ENCODE data around the gene C1QTNF8. TPM values are rescaled to one million over a fixed set of nuclear protein-coding genes. Genes with fewer than 3 reads are reported as not detected.

C1QTNF8 gene
- total and polyA plus RNA-seq, 4 donors, result not detected

DNA sequence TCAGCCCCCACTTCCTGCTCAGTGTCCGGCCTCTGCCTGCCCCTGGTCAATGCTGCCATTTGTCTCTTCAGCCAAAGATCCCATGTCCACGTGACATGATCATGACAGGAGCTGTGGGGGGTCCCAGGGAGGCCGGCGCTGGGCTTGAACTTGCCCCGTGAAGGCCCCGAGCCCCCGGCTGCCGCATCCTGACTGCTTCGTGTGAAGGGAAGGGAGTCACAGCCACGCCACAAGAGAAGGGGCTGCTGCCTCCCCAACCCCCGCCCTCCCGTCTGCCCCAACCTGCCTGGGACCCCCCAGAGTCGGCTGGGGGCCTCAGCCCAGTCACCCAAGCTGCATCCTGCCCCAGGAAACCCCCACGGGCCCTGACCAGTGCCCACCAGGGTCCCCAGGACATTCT is 37.8 kb downstream of the C1QTNF8 start:
- H3K9me3 ChIP-seq (ENCODE audit: control insufficient read depth in 4 of 4, low read length in 3 of 4), result no peaks in the 10 kb centered on the region
- DNase-seq (ENCODE audit: low spot score), result no peak
- no peak overlapping the region for H3K4me3 ChIP-seq (ENCODE audit: low read depth in 1 of 3, low read length in 3 of 3)
- WGBS, result 50% methylated on average over 14 of the region's 14 CpGs
- no peak overlapping the region for H3K9ac ChIP-seq (ENCODE audit: low read depth in 1 of 2, low read length in 2 of 2)
- H3K27ac ChIP-seq (ENCODE audit: low read depth in 1 of 2, low read length in 2 of 2), result no peak overlapping the region
- TF ChIP-seq JUND (IDR thresholded peaks at IDR 0.05), result no peak
- no peak for TF ChIP-seq SP1 (IDR thresholded peaks at IDR 0.05)
- TF ChIP-seq TAF1 (conservative IDR thresholded peaks at IDR 0.05), result no peak
- no peak for TF ChIP-seq YY1 (IDR thresholded peaks at IDR 0.05)
- TF ChIP-seq HNF4A (conservative IDR thresholded peaks at IDR 0.05), result no peak
- TF ChIP-seq, protein P1, sequence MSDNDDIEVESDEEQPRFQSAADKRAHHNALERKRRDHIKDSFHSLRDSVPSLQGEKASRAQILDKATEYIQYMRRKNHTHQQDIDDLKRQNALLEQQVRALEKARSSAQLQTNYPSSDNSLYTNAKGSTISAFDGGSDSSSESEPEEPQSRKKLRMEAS (IDR thresholded peaks at IDR 0.05), result no peak
- TF ChIP-seq, protein P2, sequence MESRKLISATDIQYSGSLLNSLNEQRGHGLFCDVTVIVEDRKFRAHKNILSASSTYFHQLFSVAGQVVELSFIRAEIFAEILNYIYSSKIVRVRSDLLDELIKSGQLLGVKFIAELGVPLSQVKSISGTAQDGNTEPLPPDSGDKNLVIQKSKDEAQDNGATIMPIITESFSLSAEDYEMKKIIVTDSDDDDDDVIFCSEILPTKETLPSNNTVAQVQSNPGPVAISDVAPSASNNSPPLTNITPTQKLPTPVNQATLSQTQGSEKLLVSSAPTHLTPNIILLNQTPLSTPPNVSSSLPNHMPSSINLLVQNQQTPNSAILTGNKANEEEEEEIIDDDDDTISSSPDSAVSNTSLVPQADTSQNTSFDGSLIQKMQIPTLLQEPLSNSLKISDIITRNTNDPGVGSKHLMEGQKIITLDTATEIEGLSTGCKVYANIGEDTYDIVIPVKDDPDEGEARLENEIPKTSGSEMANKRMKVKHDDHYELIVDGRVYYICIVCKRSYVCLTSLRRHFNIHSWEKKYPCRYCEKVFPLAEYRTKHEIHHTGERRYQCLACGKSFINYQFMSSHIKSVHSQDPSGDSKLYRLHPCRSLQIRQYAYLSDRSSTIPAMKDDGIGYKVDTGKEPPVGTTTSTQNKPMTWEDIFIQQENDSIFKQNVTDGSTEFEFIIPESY (IDR thresholded peaks at IDR 0.05), result no peak
- no peak for TF ChIP-seq FOXA2 (IDR thresholded peaks at IDR 0.05)
- no peak for TF ChIP-seq FOXA1 (IDR thresholded peaks at IDR 0.05)
- no peak for TF ChIP-seq EGR1 (IDR thresholded peaks at IDR 0.05; ENCODE audit: low read depth in 2 of 2)
- no peak for TF ChIP-seq RAD21 (IDR thresholded peaks at IDR 0.05)
- no peak for TF ChIP-seq HNF4G (IDR thresholded peaks at IDR 0.05)
- no peaks in the 10 kb centered on the region for H3K4me1 ChIP-seq (ENCODE audit: control insufficient read depth in 4 of 4, insufficient read depth in 4 of 4, low read length in 3 of 4)
- no peaks in the 10 kb centered on the region for H3K36me3 ChIP-seq (ENCODE audit: control insufficient read depth in 4 of 4, insufficient read depth in 3 of 4, low read depth in 1 of 4, low read length in 3 of 4)
- H3K27me3 ChIP-seq (ENCODE audit: control insufficient read depth in 4 of 4, insufficient read depth in 4 of 4, low read length in 3 of 4), result peaks cover 0 to 4% (median 1%) of the 10 kb centered on the region in 4 donors

DNA sequence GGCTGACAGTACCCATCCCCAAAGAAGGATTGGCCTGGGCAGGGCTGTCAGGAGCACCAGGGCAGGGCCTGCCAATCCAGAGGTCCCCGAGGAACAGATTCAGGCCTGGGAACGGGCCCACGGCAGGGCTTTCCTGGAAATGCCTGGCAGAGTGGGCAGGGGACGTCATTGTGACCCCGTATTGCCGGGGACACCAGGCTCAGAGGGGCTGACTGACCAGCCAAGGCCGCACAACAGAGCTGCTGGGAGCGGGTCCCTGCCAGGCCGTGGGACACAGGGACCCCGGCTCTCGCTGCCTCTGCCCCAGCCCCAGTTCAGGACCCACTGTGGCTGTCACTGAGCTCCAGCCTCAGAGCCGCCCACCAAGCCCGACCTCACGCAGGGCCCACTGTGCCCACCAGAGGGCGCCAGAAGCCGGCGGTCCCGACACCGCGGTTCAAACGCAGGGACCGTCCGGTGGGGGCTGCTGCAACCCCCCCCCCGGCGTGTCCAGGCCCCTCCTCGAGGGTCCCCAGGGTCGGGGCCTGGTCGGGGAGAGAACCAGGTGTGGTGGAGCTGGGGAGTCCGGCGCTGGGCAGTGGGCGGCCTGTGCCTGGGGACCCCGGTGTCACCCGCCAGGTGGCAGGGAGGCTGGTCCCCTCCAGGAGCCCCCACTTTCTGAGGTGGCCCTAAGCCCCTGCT is 38.7 kb downstream of the C1QTNF8 start:
- DNase-seq (ENCODE audit: low spot score), result peak; percentile 72
- WGBS, result 20% methylated on average over 33 of the region's 33 CpGs
- no peak overlapping the region for H3K4me3 ChIP-seq (ENCODE audit: low read depth in 1 of 3, low read length in 3 of 3)
- H3K27me3 ChIP-seq (ENCODE audit: control insufficient read depth in 4 of 4, insufficient read depth in 4 of 4, low read length in 3 of 4), result peaks cover 0 to 4% (median 1%) of the 10 kb centered on the region in 4 donors
- peak; percentile 80 to 81 for TF ChIP-seq RAD21 (IDR thresholded peaks at IDR 0.05)
- no peak for TF ChIP-seq SP1 (IDR thresholded peaks at IDR 0.05)
- TF ChIP-seq HNF4G (IDR thresholded peaks at IDR 0.05), result no peak
- no peak for TF ChIP-seq EGR1 (IDR thresholded peaks at IDR 0.05; ENCODE audit: low read depth in 2 of 2)
- no peak for TF ChIP-seq GABPA (IDR thresholded peaks at IDR 0.05 in 1 of 2, conservative IDR thresholded peaks at IDR 0.05 in 1 of 2)
- TF ChIP-seq JUND (IDR thresholded peaks at IDR 0.05), result no peak
- no peak for TF ChIP-seq FOXA1 (IDR thresholded peaks at IDR 0.05)
- TF ChIP-seq, protein P3, sequence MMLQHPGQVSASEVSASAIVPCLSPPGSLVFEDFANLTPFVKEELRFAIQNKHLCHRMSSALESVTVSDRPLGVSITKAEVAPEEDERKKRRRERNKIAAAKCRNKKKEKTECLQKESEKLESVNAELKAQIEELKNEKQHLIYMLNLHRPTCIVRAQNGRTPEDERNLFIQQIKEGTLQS (IDR thresholded peaks at IDR 0.05), result no peak
- TF ChIP-seq FOXA2 (IDR thresholded peaks at IDR 0.05), result no peak
- no peak for TF ChIP-seq HNF4A (conservative IDR thresholded peaks at IDR 0.05)
- TF ChIP-seq, protein P4, sequence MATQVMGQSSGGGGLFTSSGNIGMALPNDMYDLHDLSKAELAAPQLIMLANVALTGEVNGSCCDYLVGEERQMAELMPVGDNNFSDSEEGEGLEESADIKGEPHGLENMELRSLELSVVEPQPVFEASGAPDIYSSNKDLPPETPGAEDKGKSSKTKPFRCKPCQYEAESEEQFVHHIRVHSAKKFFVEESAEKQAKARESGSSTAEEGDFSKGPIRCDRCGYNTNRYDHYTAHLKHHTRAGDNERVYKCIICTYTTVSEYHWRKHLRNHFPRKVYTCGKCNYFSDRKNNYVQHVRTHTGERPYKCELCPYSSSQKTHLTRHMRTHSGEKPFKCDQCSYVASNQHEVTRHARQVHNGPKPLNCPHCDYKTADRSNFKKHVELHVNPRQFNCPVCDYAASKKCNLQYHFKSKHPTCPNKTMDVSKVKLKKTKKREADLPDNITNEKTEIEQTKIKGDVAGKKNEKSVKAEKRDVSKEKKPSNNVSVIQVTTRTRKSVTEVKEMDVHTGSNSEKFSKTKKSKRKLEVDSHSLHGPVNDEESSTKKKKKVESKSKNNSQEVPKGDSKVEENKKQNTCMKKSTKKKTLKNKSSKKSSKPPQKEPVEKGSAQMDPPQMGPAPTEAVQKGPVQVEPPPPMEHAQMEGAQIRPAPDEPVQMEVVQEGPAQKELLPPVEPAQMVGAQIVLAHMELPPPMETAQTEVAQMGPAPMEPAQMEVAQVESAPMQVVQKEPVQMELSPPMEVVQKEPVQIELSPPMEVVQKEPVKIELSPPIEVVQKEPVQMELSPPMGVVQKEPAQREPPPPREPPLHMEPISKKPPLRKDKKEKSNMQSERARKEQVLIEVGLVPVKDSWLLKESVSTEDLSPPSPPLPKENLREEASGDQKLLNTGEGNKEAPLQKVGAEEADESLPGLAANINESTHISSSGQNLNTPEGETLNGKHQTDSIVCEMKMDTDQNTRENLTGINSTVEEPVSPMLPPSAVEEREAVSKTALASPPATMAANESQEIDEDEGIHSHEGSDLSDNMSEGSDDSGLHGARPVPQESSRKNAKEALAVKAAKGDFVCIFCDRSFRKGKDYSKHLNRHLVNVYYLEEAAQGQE (IDR thresholded peaks at IDR 0.05), result no peak
- TF ChIP-seq, protein P1 (IDR thresholded peaks at IDR 0.05), result no peak
- no peak for TF ChIP-seq YY1 (IDR thresholded peaks at IDR 0.05)
- no peak for TF ChIP-seq TAF1 (conservative IDR thresholded peaks at IDR 0.05)
- TF ChIP-seq, protein P5, sequence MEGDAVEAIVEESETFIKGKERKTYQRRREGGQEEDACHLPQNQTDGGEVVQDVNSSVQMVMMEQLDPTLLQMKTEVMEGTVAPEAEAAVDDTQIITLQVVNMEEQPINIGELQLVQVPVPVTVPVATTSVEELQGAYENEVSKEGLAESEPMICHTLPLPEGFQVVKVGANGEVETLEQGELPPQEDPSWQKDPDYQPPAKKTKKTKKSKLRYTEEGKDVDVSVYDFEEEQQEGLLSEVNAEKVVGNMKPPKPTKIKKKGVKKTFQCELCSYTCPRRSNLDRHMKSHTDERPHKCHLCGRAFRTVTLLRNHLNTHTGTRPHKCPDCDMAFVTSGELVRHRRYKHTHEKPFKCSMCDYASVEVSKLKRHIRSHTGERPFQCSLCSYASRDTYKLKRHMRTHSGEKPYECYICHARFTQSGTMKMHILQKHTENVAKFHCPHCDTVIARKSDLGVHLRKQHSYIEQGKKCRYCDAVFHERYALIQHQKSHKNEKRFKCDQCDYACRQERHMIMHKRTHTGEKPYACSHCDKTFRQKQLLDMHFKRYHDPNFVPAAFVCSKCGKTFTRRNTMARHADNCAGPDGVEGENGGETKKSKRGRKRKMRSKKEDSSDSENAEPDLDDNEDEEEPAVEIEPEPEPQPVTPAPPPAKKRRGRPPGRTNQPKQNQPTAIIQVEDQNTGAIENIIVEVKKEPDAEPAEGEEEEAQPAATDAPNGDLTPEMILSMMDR (IDR thresholded peaks at IDR 0.05; ENCODE audit: low read depth, low read length, missing input control), result peak; percentile 80
- H3K27ac ChIP-seq (ENCODE audit: low read depth in 1 of 2, low read length in 2 of 2), result no peak overlapping the region
- no peaks in the 10 kb centered on the region for H3K36me3 ChIP-seq (ENCODE audit: control insufficient read depth in 4 of 4, insufficient read depth in 3 of 4, low read depth in 1 of 4, low read length in 3 of 4)
- no peaks in the 10 kb centered on the region for H3K9me3 ChIP-seq (ENCODE audit: control insufficient read depth in 4 of 4, low read length in 3 of 4)
- no peaks in the 10 kb centered on the region for H3K4me1 ChIP-seq (ENCODE audit: control insufficient read depth in 4 of 4, insufficient read depth in 4 of 4, low read length in 3 of 4)
- H3K9ac ChIP-seq (ENCODE audit: low read depth in 1 of 2, low read length in 2 of 2), result no peak overlapping the region

Measured in liver (tissue), 9 donors.